Fibroblast of mammary gland (primary cell): ENCODE data around the gene DNAJC27.

Experiments used
- DNase-seq: peaks from one replicate; pipeline ENCODE4 v3.0.0-alpha.2; 2010; ENCODE audit warnings: low read depth
- H3K4me3 ChIP-seq: 2 replicates; pipeline ENCODE4 v1.5.1; 2011; ENCODE audit warnings: low read depth, mild to moderate bottlenecking, low read length, moderate library complexity; ENCODE audit not compliant: control insufficient read depth
- CTCF ChIP-seq: conservative IDR thresholded peaks from 2 replicates; pipeline ENCODE4 v1.5.1; 2011; ENCODE audit warnings: low read depth, low read length, inconsistent platforms; ENCODE audit not compliant: control insufficient read depth, insufficient read depth

Gene DNAJC27

GRCh38 chr2:24912523-24912922 is 59.2 kb downstream of the DNAJC27 start:
- no peak overlapping the region for H3K4me3 ChIP-seq
- no peak for TF ChIP-seq CTCF
- no peak for DNase-seq

GRCh38 chr2:24910245-24910644 is 61.5 kb downstream of the DNAJC27 start:
- TF ChIP-seq CTCF = no peak
- no peak overlapping the region for H3K4me3 ChIP-seq

DNA sequence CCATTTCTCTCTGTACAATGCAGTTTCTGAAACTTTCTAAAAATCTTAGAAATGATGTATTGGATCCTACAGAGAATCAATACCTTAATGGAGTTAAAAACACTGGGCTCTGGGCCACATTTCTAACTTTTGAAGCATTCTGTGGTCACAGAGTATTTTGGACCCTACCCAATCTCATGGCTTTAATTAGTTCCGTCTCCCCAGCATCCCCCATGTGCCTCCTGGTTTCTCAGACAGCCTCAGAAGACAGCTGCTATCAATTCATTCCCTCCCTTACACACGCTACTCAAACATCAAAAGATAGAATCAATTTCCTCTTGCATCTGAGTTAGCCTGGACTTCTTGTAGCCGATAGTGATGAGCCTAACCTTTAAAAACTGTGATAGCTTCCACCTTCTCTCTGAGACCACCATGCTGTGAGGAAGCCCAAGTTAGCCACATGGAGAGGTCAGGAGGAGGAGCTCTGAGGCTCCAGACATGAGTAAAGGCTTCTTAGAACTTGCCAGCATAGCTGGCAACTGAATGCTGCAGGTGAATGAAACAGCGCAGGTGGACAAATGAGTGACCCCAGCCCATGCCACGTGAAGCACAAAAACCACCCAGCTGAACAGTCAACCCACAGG is 62.1 kb downstream of the DNAJC27 start:
- peak; percentile 83 for DNase-seq
- H3K4me3 ChIP-seq = no peak overlapping the region
- TF ChIP-seq CTCF = no peak

More at GRCh38 chr2:24910245-24910644, 61.5 kb downstream of the DNAJC27 start:
- no peak for DNase-seq

- no peak overlapping the region for H3K4me3 ChIP-seq
- TF ChIP-seq CTCF = no peak
- DNase-seq = no peak
These were observed 63.3 kb downstream of the DNAJC27 start for GRCh38 chr2:24908461-24908901.

- TF ChIP-seq CTCF = no peak
- DNase-seq = peak; percentile 45
- H3K4me3 ChIP-seq = no peak overlapping the region
These were observed 64.6 kb downstream of the DNAJC27 start for GRCh38 chr2:24907116-24907515.

DNA sequence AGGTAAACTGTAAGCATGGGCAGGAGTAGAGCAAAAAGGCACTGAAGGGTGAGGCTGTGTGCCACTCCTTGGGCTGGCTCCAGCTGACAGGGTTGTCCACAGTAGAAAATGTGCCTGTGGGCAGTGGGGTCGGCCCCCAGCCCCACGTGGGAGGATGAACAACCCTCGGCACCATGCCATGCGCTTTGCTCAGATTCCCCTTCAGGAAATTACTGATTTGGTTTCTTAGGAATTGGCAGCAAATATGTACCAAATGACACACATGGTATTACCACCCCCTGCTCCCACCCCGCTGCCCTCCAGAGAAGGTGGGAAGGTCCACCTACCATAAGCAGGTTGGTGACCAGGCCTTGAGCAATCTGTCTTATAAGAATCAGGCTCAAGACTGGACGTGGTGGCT is 65.3 kb downstream of the DNAJC27 start:
- no peak for DNase-seq
- no peak overlapping the region for H3K4me3 ChIP-seq
- TF ChIP-seq CTCF = no peak
